HepG2 (cell line): ENCODE results near the gene KPNB1. TPM values are rescaled to one million over a fixed set of nuclear protein-coding genes. Genes with fewer than 3 reads are reported as not detected.

Experiments
- ATAC-seq: fragments of 200-7000 bp; cut with Tn5 transposase; 3 replicates; pipeline ENCODE4 v1.9.1; 2020; ENCODE audit warnings: mild to moderate bottlenecking, moderate library complexity
- BruUV-seq: library from RNA; stranded (reverse); fragments of 400-500 nt; replicated peaks from 2 replicates; lab custom pipeline; 2021; lab: Mats Ljungman, UMichigan
- CTCF ChIA-PET: fragments of 300-600 bp; formaldehyde crosslinking; extraction: SDS; loops from one replicate; lab custom pipeline; 2021; ENCODE audit warnings: low total read pairs, inconsistent platforms, low intra/inter-chr PET ratio; lab: Yijun Ruan, JAX
- POLR2A ChIA-PET: fragments of 350-600 bp; sonication (Branson Sonifier 250); formaldehyde crosslinking; loops from one replicate; lab custom pipeline; 2020; ENCODE audit warnings: antibody characterized with exemption, inconsistent platforms; lab: Yijun Ruan, JAX
- DNase-seq: peaks from one replicate; pipeline ENCODE4 v3.0.0-alpha.2; 2015; ENCODE audit warnings: low spot score
- FAIRE-seq: peaks from 3 replicates; lab custom pipeline; 2011; peaks lifted over from hg19 to GRCh38; lab: Jason Lieb, UNC
- H2AFZ ChIP-seq: one replicate; pipeline ENCODE4 v1.6.1; 2011; ENCODE audit warnings: low read length, inconsistent platforms
- H3K27ac ChIP-seq: fragments of 300-600 bp; 3 replicates; pipeline ENCODE4 v1.8.0; 2011; ENCODE audit warnings: mixed run types, mild to moderate bottlenecking, mixed read lengths, low read length, inconsistent platforms; ENCODE audit not compliant: insufficient read depth; ENCODE audit errors: extremely low read length
- H3K27me3 ChIP-seq, 2 experiments: fragments of 200-600 bp in 1 of 2; 2 replicates in 1 of 2; 3 replicates in 1 of 2; pipeline versions ENCODE4 v1.6.0 to v1.8.0; 2011; ENCODE audit warnings: low read length in 2 of 2, mild to moderate bottlenecking in 2 of 2, moderate library complexity in 2 of 2, inconsistent platforms in 1 of 2; ENCODE audit not compliant: insufficient read depth in 2 of 2, control insufficient read depth in 1 of 2
- H3K36me3 ChIP-seq, 2 experiments: fragments of 200-600 bp in 1 of 2; replicated peaks in 1 of 2; 2 replicates in 1 of 2; 3 replicates in 1 of 2; pipeline versions ENCODE4 v1.5.1 to v1.8.0; 2011; ENCODE audit warnings: low read length in 2 of 2, inconsistent platforms in 1 of 2; ENCODE audit not compliant: insufficient read depth in 2 of 2, control insufficient read depth in 1 of 2
- H3K4me1 ChIP-seq: 2 replicates; pipeline ENCODE4 v1.5.1; 2012; ENCODE audit warnings: low read length, inconsistent platforms; ENCODE audit not compliant: insufficient read depth
- H3K4me2 ChIP-seq: 2 replicates; pipeline ENCODE4 v1.6.0; 2011; ENCODE audit warnings: low read depth, low read length, inconsistent platforms
- H3K4me3 ChIP-seq, 3 experiments: fragments of 200-600 bp in 1 of 3; sonication (generic), shearing (Covaris generic) in 1 of 3; replicated peaks in 1 of 3; 2 replicates each; pipeline ENCODE4 v1.5.1; 2011 to 2016; ENCODE audit warnings: low read length in 3 of 3, inconsistent platforms in 2 of 3, low read depth in 2 of 3, mild to moderate bottlenecking in 2 of 3, control low read depth in 1 of 3, mixed read lengths in 1 of 3; ENCODE audit not compliant: insufficient read depth in 1 of 3
- H3K79me2 ChIP-seq: one replicate; pipeline ENCODE4 v1.6.1; 2011; ENCODE audit warnings: low read length, inconsistent platforms; ENCODE audit not compliant: insufficient read depth
- H3K9ac ChIP-seq: 2 replicates; pipeline ENCODE4 v1.6.0; 2011; ENCODE audit warnings: mild to moderate bottlenecking, low read depth, low read length, inconsistent platforms; ENCODE audit not compliant: insufficient read depth
- H3K9me3 ChIP-seq: 2 replicates; pipeline ENCODE4 v1.5.1; 2012; ENCODE audit warnings: mild to moderate bottlenecking, low read length
- H4K20me1 ChIP-seq: 2 replicates; pipeline ENCODE4 v1.6.0; 2011; ENCODE audit warnings: inconsistent platforms, mild to moderate bottlenecking, low read length, moderate library complexity; ENCODE audit not compliant: insufficient read depth
- ATF7 ChIP-seq, 2 experiments: fragments of 450-650 bp in 1 of 2; sonication (generic) in 1 of 2; formaldehyde crosslinking in 1 of 2; IDR thresholded peaks; 2 replicates each; pipeline versions ENCODE4 v1.4.0 to v1.6.1; 2016 to 2020; ENCODE audit warnings: antibody characterized with exemption in 1 of 2, mild to moderate bottlenecking in 1 of 2, missing genetic modification reagents in 1 of 2
- CCDC6 ChIP-seq: sonication (generic); formaldehyde crosslinking; IDR thresholded peaks from 2 replicates; pipeline ENCODE4 v1.8.1; 2022; ENCODE audit warnings: mild to moderate bottlenecking, missing genetic modification reagents, moderate library complexity
- MIER3 ChIP-seq: IDR thresholded peaks from 2 replicates; pipeline ENCODE4 v1.6.1; 2016; ENCODE audit warnings: missing compliant biosample characterization, borderline replicate concordance
- MTF2 ChIP-seq: sonication (generic); formaldehyde crosslinking; IDR thresholded peaks from 2 replicates; pipeline ENCODE4 v1.5.0; 2020; ENCODE audit warnings: missing genetic modification reagents, borderline replicate concordance
- NR2F6 ChIP-seq, 2 experiments: IDR thresholded peaks; 2 replicates each; pipeline ENCODE4 v1.6.1; 2016; ENCODE audit warnings: antibody characterized with exemption in 1 of 2, mild to moderate bottlenecking in 1 of 2
- RBAK ChIP-seq: sonication (generic); formaldehyde crosslinking; IDR thresholded peaks from 2 replicates; pipeline ENCODE4 v1.5.1; 2020; ENCODE audit warnings: mild to moderate bottlenecking, missing genetic modification reagents
- SAFB2 ChIP-seq: sonication (generic); formaldehyde crosslinking; IDR thresholded peaks from 2 replicates; pipeline ENCODE4 v1.5.1; 2020; ENCODE audit warnings: missing genetic modification reagents, low read depth, mild to moderate bottlenecking, borderline replicate concordance
- ZFX ChIP-seq: sonication (generic); formaldehyde crosslinking; IDR thresholded peaks from 2 replicates; pipeline ENCODE4 v1.4.0; 2020; ENCODE audit warnings: mild to moderate bottlenecking, low read depth, missing genetic modification reagents, moderate library complexity
- ZNF263 ChIP-seq: sonication (generic); formaldehyde crosslinking; IDR thresholded peaks from 2 replicates; pipeline ENCODE4 v1.4.0; 2020; ENCODE audit warnings: missing genetic modification reagents
- ZNF281 ChIP-seq: sonication (generic); formaldehyde crosslinking; IDR thresholded peaks from 2 replicates; pipeline ENCODE4 v1.4.0; 2020; ENCODE audit warnings: missing genetic modification reagents, borderline replicate concordance
- ZNF543 ChIP-seq: sonication (generic); formaldehyde crosslinking; IDR thresholded peaks from 2 replicates; pipeline ENCODE4 v1.4.0; 2020; ENCODE audit warnings: mild to moderate bottlenecking, missing genetic modification reagents
- WGBS: methylation state at CpG from one replicate; pipeline ENCODE4 v1.1.6; 2017; ENCODE audit warnings: low lambda C conversion rate; 5-methylcytosine and 5-hydroxymethylcytosine counted together
- in situ Hi-C: cut with HindIII; loops from 2 replicates; pipeline ENCODE4 v1.10.0; 2017; ENCODE audit warnings: low pct_unique_long_range_greater_than_20kb; ENCODE audit not compliant: extremely low pct_ligation_motif_present
- intact Hi-C: fragments of 100-400 bp; cut with micrococcal nuclease; formaldehyde crosslinking; loops from one replicate; pipeline ENCODE4 v1.10.0; 2022; ENCODE audit not compliant: unreplicated experiment
- polyA plus RNA-seq, 8 experiments: library from polyadenylated mRNA; depleted of rRNA in 3 of 8; stranded (reverse) in 7 of 8; unstranded in 1 of 8; fragments of >200 nt; fragmentation: Illumina TruSeq in 4 of 8; extraction: Trizol in 4 of 8; gene quantifications; 2 replicates each; pipeline versions ENCODE4 v1.2.1 to v1.2.3, GENCODE V29; 2011 to 2016; ENCODE audit warnings: low read depth in 4 of 8, missing spikeins in 1 of 8, mixed read lengths in 1 of 8; ENCODE audit not compliant: insufficient read depth in 1 of 8
- total RNA-seq, 5 experiments: library from RNA; depleted of rRNA; stranded (reverse); fragments of >200 nt; fragmentation: Illumina TruSeq; extraction: Trizol; gene quantifications; 2 replicates each; pipeline ENCODE4 v1.2.3, GENCODE V29; 2016; ENCODE audit warnings: low read depth in 1 of 5

Gene KPNB1
- total and polyA plus RNA-seq, 2 of the 13 experiments (the other 11 are each of a cell fraction or from before 2014, with no cell fraction given) = 164 to 424 TPM

- no peak for TF ChIP-seq ZNF281 (CRISPR knock-in tag)
- TF ChIP-seq ZNF543 = 0 out of 2 replicates have a peak, but pooled peaks have one; percentile 25
Measured at GRCh38 chr17:47695429-47696376, 46.0 kb downstream of the KPNB1 start (continued).

DNA sequence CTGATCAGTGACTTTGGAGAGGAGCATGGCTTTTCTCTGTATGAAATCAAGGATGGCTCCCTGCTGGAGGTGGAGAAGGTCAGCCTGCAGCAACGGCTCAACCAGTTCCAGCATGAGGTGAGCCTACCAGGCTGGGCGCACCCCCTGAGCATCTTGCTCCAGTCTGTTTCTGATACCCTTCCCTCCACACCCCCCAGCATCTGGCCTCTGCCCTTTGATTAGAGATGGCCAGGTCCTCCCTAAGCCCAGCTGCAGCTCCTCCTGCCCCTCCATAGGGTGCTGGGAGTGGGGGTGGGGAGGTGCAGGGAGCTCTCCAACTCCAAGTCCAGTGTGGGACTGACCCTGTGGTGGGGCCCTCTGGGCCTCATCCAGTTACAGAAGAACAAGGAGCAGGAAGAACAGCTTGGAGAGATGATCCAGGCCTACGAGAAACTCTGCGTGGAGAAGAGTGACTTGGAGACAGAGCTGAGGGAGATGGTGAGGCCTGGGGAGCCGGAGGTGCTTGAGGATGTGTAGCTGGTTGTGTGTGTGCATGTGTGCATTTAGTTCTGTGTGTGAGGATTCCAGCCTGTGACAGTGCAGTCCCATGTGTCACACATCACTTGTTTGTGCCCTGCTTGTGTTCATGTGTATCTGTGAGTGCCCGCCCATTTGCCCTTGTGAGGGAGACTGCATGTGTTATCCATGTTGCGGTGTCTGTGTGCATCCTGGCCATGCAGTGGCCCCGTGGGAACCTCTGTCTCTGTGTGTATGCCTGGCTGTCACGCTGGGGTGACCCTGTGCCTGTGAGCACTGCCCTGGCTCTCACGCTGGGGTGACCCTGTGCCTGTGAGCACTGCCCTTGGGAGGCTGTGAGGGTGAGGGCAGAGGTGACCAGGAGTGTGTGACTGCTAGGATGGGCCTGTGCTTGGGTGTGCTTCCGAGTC, 47.3 kb downstream of the KPNB1 start:
- POLR2A ChIA-PET = no interaction called here
- H3K79me2 ChIP-seq = no peaks in the 10 kb centered on the region
- H2AFZ ChIP-seq = no peak overlapping the region
- H3K9ac ChIP-seq = no peak overlapping the region
- CTCF ChIA-PET = no interaction called here
- FAIRE-seq (no peak), ATAC-seq (no peak), DNase-seq (no peak)
- no peak overlapping the region for H3K4me3 ChIP-seq
- H3K27me3 ChIP-seq = no peaks in the 10 kb centered on the region
- TF ChIP-seq NR2F6 (IDR thresholded peaks at IDR 0.05) = no peak
- TF ChIP-seq NR2F6 (CRISPR knock-in tag; IDR thresholded peaks at IDR 0.05) = no peak
- no peak for TF ChIP-seq RBAK
- no peak for TF ChIP-seq CCDC6
- TF ChIP-seq ZNF263 = peak; percentile 74
- no peak for TF ChIP-seq ATF7 (IDR thresholded peaks at IDR 0.05)
- no peak for TF ChIP-seq ATF7 (CRISPR knock-in tag; IDR thresholded peaks at IDR 0.05)
- no peak for TF ChIP-seq MIER3
- no peak for TF ChIP-seq MTF2
- TF ChIP-seq ZFX (CRISPR knock-in tag) = peak; percentile 29; the same call in 1 of the 2 replicates
- no peak for TF ChIP-seq SAFB2 (CRISPR knock-in tag)
- intact Hi-C loops (no loop called here), in situ Hi-C loops (no loop called here)
- no peaks in the 10 kb centered on the region for H4K20me1 ChIP-seq
- H3K27ac ChIP-seq = no peak overlapping the region
- no TSS peak for BruUV-seq
- peaks cover 0 to 1% of the 10 kb centered on the region in 2 experiments; a peak in 1 of 5 replicates for H3K36me3 ChIP-seq
- no peak overlapping the region for H3K4me2 ChIP-seq
- peaks cover 33% of the 10 kb centered on the region for H3K4me1 ChIP-seq
- no peaks in the 10 kb centered on the region for H3K9me3 ChIP-seq
- 82% methylated on average over 11 of the region's 11 CpGs for WGBS
